ENCODE measurements around the gene EIF1.

The EIF1 gene

GRCh38 chr17:41665566-41666236 lies 23.0 kb upstream of the EIF1 start:
- peak; percentile 34; the same call in 1 of the 2 replicates for TF ChIP-seq EP300 (IDR thresholded peaks at IDR 0.05; ENCODE audit: borderline replicate concordance)
- TF ChIP-seq TCF12 (IDR thresholded peaks at IDR 0.05; ENCODE audit: low read depth) = peak; percentile 66; the same call in 1 of the 2 replicates
- TF ChIP-seq, protein P1, sequence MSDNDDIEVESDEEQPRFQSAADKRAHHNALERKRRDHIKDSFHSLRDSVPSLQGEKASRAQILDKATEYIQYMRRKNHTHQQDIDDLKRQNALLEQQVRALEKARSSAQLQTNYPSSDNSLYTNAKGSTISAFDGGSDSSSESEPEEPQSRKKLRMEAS (IDR thresholded peaks at IDR 0.05) = peak; percentile 63
- TF ChIP-seq NFIC (IDR thresholded peaks at IDR 0.05) = no peak
- TF ChIP-seq TAF1 (IDR thresholded peaks at IDR 0.05; ENCODE audit: low read depth) = peak; percentile 71
- peak; percentile 15; the same call in 1 of the 2 replicates for TF ChIP-seq YY1 (IDR thresholded peaks at IDR 0.05; ENCODE audit: low read depth)
- no peak for TF ChIP-seq CEBPB (IDR thresholded peaks at IDR 0.05)
- TF ChIP-seq CREB1 (IDR thresholded peaks at IDR 0.05; ENCODE audit: low read depth) = no peak
- TF ChIP-seq ZBTB7A (IDR thresholded peaks at IDR 0.05; ENCODE audit: low read depth) = peak; percentile 78; the same call in 1 of the 2 replicates
- TF ChIP-seq, protein P2, sequence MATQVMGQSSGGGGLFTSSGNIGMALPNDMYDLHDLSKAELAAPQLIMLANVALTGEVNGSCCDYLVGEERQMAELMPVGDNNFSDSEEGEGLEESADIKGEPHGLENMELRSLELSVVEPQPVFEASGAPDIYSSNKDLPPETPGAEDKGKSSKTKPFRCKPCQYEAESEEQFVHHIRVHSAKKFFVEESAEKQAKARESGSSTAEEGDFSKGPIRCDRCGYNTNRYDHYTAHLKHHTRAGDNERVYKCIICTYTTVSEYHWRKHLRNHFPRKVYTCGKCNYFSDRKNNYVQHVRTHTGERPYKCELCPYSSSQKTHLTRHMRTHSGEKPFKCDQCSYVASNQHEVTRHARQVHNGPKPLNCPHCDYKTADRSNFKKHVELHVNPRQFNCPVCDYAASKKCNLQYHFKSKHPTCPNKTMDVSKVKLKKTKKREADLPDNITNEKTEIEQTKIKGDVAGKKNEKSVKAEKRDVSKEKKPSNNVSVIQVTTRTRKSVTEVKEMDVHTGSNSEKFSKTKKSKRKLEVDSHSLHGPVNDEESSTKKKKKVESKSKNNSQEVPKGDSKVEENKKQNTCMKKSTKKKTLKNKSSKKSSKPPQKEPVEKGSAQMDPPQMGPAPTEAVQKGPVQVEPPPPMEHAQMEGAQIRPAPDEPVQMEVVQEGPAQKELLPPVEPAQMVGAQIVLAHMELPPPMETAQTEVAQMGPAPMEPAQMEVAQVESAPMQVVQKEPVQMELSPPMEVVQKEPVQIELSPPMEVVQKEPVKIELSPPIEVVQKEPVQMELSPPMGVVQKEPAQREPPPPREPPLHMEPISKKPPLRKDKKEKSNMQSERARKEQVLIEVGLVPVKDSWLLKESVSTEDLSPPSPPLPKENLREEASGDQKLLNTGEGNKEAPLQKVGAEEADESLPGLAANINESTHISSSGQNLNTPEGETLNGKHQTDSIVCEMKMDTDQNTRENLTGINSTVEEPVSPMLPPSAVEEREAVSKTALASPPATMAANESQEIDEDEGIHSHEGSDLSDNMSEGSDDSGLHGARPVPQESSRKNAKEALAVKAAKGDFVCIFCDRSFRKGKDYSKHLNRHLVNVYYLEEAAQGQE (IDR thresholded peaks at IDR 0.05; ENCODE audit: low read depth) = no peak
- TF ChIP-seq TEAD4 (IDR thresholded peaks at IDR 0.05) = 0 out of 2 replicates have a peak, but pooled peaks have one; percentile 18
- TF ChIP-seq, protein P3, sequence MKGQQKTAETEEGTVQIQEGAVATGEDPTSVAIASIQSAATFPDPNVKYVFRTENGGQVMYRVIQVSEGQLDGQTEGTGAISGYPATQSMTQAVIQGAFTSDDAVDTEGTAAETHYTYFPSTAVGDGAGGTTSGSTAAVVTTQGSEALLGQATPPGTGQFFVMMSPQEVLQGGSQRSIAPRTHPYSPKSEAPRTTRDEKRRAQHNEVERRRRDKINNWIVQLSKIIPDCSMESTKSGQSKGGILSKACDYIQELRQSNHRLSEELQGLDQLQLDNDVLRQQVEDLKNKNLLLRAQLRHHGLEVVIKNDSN (IDR thresholded peaks at IDR 0.05) = no peak
- TF ChIP-seq FOXM1 (IDR thresholded peaks at IDR 0.05; ENCODE audit: borderline replicate concordance, low read depth) = no peak; the same call in 1 of the 2 replicates
- no peak for TF ChIP-seq EGR1 (IDR thresholded peaks at IDR 0.05)
- peak; percentile 21; the same call in 1 of the 2 replicates for TF ChIP-seq RAD21 (IDR thresholded peaks at IDR 0.05; ENCODE audit: low read depth)

DNA sequence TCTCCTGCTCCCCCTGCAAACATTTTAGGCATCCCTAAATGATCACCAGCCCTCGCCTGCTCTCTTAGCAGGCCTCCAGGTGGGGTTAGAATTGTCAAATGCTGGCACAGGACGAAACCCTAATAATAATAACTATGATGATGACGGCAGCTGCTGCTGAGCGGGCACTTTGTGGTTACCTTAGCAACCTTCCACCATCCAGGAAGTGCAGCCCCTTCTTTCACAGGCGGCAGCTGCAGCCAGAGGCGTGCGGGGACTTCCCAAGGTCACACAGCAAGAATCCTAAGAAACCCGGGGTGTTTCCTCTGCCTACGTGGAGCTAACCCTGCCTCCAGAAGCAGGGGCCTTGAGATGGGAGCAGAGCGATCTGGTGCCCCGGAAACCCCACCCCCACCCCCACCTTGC lies 22.4 kb upstream of the EIF1 start:
- TF ChIP-seq RAD21 (IDR thresholded peaks at IDR 0.05; ENCODE audit: low read depth) = no peak
- TF ChIP-seq, protein P1 (IDR thresholded peaks at IDR 0.05) = no peak
- no peak for TF ChIP-seq YY1 (IDR thresholded peaks at IDR 0.05; ENCODE audit: low read depth)
- TF ChIP-seq, protein P3 (IDR thresholded peaks at IDR 0.05) = no peak
- no peak for TF ChIP-seq CREB1 (IDR thresholded peaks at IDR 0.05; ENCODE audit: low read depth)
- TF ChIP-seq NFIC (IDR thresholded peaks at IDR 0.05) = no peak
- TF ChIP-seq, protein P2 (IDR thresholded peaks at IDR 0.05; ENCODE audit: low read depth) = no peak
- TF ChIP-seq TEAD4 (IDR thresholded peaks at IDR 0.05) = no peak

DNA sequence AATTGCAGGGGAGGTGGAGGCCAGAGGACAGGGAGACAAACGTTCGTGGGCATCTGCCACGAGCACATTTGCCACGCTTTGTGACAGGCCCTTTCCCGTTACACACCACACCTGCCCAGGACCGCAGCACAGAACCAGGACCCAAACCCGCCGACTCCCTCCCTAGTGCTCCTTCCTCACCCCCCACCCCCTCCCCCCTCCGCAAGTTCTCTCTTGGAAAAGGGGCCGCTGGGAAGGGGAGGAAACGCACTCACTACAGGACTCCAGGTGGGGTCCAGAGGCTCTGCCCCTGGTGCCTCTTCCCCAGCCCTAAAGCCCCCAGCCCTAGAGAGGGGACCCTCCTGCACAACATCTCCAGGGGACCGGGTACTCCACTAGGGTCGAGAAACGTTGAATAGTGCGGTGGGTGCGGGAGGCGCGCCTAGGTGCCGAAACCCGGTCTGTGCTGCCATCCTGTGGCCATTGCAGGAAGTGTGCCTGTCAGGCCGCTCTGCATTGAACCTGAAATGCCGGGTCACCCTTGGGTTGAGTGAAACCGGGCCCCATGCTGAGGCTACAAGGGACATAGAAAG lies 21.9 kb upstream of the EIF1 start:
- TF ChIP-seq YY1 (IDR thresholded peaks at IDR 0.05; ENCODE audit: low read depth) = peak; percentile 38; the same call in 1 of the 2 replicates
- TF ChIP-seq RAD21 (IDR thresholded peaks at IDR 0.05; ENCODE audit: low read depth) = peak; percentile 89
- peak; percentile 68; the same call in 1 of the 2 replicates for TF ChIP-seq ZBTB7A (IDR thresholded peaks at IDR 0.05; ENCODE audit: low read depth)
- no peak for TF ChIP-seq TEAD4 (IDR thresholded peaks at IDR 0.05)
- TF ChIP-seq, protein P3 (IDR thresholded peaks at IDR 0.05) = no peak
- TF ChIP-seq, protein P1 (IDR thresholded peaks at IDR 0.05) = peak; percentile 44
- no peak for TF ChIP-seq CEBPB (IDR thresholded peaks at IDR 0.05)
- TF ChIP-seq FOXM1 (IDR thresholded peaks at IDR 0.05; ENCODE audit: borderline replicate concordance, low read depth) = no peak
- TF ChIP-seq, protein P2 (IDR thresholded peaks at IDR 0.05; ENCODE audit: low read depth) = no peak
- no peak for TF ChIP-seq TAF1 (IDR thresholded peaks at IDR 0.05; ENCODE audit: low read depth)
- TF ChIP-seq TCF12 (IDR thresholded peaks at IDR 0.05; ENCODE audit: low read depth) = 0 out of 2 replicates have a peak, but pooled peaks have one; percentile 12
- TF ChIP-seq NFIC (IDR thresholded peaks at IDR 0.05) = no peak
- no peak for TF ChIP-seq EP300 (IDR thresholded peaks at IDR 0.05; ENCODE audit: borderline replicate concordance)
- no peak for TF ChIP-seq CREB1 (IDR thresholded peaks at IDR 0.05; ENCODE audit: low read depth)
- TF ChIP-seq EGR1 (IDR thresholded peaks at IDR 0.05) = no peak

All from Ishikawa (cell line).